DMS153 treated with DMSO at 0.1 percent for 48 hours (cell line): ENCODE results near the gene ADAT2.

ENCODE experiments used
- DNase-seq: peaks from one replicate; lab custom pipeline; 2025; ENCODE audit not compliant: unreplicated experiment; lab: John Stamatoyannopoulos, UW

ADAT2 gene

GRCh38 chr6:143399176-143399575 is 51.3 kb downstream of the ADAT2 start:
- DNase-seq = no peak

GRCh38 chr6:143397227-143398222 is 53.0 kb downstream of the ADAT2 start:
- peak; percentile 40 for DNase-seq

DNA sequence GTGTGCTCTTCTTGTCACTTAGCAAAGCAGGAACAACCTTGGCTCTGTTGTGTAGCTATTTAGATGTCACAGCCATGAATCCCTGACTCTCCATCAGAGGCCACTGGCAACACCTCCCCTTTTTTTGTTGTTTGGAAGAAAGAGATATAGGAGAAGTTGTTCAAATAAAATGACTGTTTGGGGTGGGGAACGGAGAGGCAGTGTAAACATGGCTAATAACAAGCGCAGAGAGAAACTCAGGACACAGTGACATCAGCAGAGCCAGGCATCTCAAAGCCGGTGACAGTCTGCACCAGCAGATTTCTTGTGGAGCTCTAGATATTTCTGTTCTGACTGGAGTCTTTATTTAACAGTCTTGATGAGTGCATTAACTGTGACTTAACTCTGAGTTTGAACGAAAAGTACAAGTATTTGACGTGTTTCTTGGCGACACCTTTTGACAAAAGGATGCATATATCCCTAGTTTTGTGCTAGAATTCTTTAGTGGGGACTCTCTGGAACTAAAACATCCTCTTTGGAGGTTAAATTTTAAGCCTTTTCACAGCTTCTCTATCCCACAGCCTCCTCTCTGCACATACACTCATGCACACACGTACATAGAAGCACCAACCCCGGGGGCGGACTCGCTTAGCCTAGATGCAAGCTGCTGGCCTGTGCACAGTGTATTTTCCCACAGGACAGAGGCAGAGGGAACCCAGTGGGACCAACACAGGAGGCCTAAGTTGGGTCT is 53.8 kb downstream of the ADAT2 start:
- DNase-seq = peak; percentile 36

- DNase-seq = no peak
Measured at GRCh38 chr6:143395699-143396098, 54.8 kb downstream of the ADAT2 start.

GRCh38 chr6:143394389-143394788 is 56.1 kb downstream of the ADAT2 start:
- no peak for DNase-seq

DNA sequence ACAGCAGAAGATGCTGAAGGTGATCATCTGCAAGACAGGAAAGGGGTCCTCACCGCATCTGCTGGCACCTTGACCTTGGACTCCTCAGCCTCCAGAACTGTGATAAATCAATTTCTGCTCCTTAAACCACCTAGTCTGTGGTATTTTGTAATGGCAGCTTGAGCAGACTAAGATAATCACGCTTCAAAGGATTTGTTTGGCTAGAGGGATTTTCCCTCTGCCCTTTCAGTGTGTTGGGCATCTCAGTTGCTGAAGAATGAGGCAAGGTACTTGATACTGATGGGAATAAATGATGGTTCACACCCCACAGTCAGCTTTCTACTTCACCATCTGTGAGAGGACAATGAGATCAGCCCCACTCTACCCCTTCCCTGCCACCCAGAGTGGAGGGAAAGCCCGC is 60.2 kb downstream of the ADAT2 start:
- no peak for DNase-seq

GRCh38 chr6:143385636-143386035 is 64.9 kb downstream of the ADAT2 start:
- DNase-seq = no peak

GRCh38 chr6:143376861-143377260 is 73.6 kb downstream of the ADAT2 start:
- DNase-seq = no peak

DNA sequence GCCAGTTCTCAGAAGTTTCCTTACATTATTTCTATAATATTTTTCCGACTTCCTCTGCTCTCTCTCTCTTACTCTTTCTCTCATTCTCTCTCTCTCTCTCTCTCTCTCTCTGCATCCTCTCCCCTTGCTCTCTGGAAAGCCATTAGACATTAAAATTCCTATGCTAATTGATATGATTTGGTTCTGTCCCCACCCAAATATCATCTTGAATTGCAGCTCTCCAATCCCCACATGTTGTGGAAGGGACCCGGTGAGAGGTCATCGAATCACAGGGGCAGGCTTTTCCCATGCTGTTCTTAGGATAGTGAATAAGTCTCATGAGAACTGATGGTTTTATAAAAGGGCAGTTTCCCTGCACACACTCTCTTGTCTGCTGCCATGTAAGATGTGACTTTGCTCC is 74.1 kb downstream of the ADAT2 start:
- no peak for DNase-seq

GRCh38 chr6:143375022-143375585 is 75.4 kb downstream of the ADAT2 start:
- no peak for DNase-seq

DNA sequence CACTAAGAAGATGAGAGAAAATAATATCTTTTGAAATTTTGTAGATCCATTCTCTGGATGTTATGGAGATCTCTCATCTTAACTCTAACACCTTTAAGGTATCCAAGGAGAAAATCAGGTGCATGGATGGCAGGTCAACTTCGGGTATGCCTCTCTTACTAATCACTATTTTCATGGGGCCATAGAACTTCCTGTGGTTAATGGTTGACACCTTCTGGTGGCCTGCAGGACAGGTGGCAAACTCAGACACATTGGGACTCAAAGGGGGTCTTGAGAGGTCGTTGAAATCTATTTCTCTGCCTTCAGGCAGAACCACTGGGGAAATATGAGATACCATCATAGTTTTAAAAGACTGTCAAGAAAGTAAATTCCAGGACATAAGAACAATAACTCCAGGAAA is 76.5 kb downstream of the ADAT2 start:
- no peak for DNase-seq
